ENCODE results near the gene FRY.

FRY gene

GRCh38 chr13:32136061-32136460 lies 104.5 kb downstream of the FRY start:
- DNase-seq = no peak

GRCh38 chr13:32136716-32137115 lies 105.1 kb downstream of the FRY start:
- no peak for DNase-seq

GRCh38 chr13:32139251-32139650 lies 107.7 kb downstream of the FRY start:
- DNase-seq = no peak

- DNase-seq = no peak
These were observed 108.5 kb downstream of the FRY start for GRCh38 chr13:32140109-32140508.

- DNase-seq = no peak
These were observed 109.9 kb downstream of the FRY start for GRCh38 chr13:32141462-32141861.

- DNase-seq = no peak
These were observed 110.5 kb downstream of the FRY start for GRCh38 chr13:32142115-32142514.

GRCh38 chr13:32142956-32143375 lies 111.4 kb downstream of the FRY start:
- DNase-seq = no peak

GRCh38 chr13:32147193-32147592 lies 115.6 kb downstream of the FRY start:
- no peak for DNase-seq

GRCh38 chr13:32147976-32148375 lies 116.4 kb downstream of the FRY start:
- DNase-seq = no peak

- no peak for DNase-seq
These were observed 118.7 kb downstream of the FRY start for GRCh38 chr13:32150239-32150638.

GRCh38 chr13:32150794-32151193 lies 119.2 kb downstream of the FRY start:
- no peak for DNase-seq

- no peak for DNase-seq
These were observed 119.7 kb downstream of the FRY start for GRCh38 chr13:32151240-32151639.

GRCh38 chr13:32153056-32153455 lies 121.5 kb downstream of the FRY start:
- DNase-seq = no peak

GRCh38 chr13:32159137-32159869 lies 127.7 kb downstream of the FRY start:
- no peak for DNase-seq

GRCh38 chr13:32162395-32163005 lies 130.9 kb downstream of the FRY start:
- no peak for DNase-seq

- DNase-seq = peak; percentile 75
These were observed 133.2 kb downstream of the FRY start for GRCh38 chr13:32164622-32165268.

- peak; percentile 62 for DNase-seq
These were observed 134.2 kb downstream of the FRY start for GRCh38 chr13:32165796-32166195.

- no peak for DNase-seq
These were observed 136.6 kb downstream of the FRY start for GRCh38 chr13:32168131-32168530.

GRCh38 chr13:32170841-32171240 lies 139.3 kb downstream of the FRY start:
- no peak for DNase-seq

GRCh38 chr13:32173881-32174280 lies 142.3 kb downstream of the FRY start:
- no peak for DNase-seq

- no peak for DNase-seq
These were observed 142.8 kb downstream of the FRY start for GRCh38 chr13:32174366-32174765.

GRCh38 chr13:32175307-32175706 lies 143.7 kb downstream of the FRY start:
- DNase-seq = no peak

GRCh38 chr13:32175943-32176342 lies 144.4 kb downstream of the FRY start:
- no peak for DNase-seq

GRCh38 chr13:32176696-32177095 lies 145.1 kb downstream of the FRY start:
- DNase-seq = no peak

Data from MV-4-11 (cell line).